GM12891 (cell line): ENCODE results near the gene KIF2B. TPM values are rescaled to one million over a fixed set of nuclear protein-coding genes. Genes with fewer than 3 reads are reported as not detected.
A peak's percentile ranks its signal among the peaks of the same experiment; 100 is the strongest.

Source experiments
- DNase-seq: peaks from one replicate; pipeline ENCODE4 v3.0.0; 2011; ENCODE audit warnings: low spot score; ENCODE audit not compliant: insufficient read length
- FAIRE-seq: peaks from 2 replicates; lab custom pipeline; 2011; peaks lifted over from hg19 to GRCh38; lab: Jason Lieb, UNC
- PAX5 ChIP-seq: IDR thresholded peaks from 2 replicates; pipeline ENCODE4 v1.6.1; 2011; ENCODE audit warnings: low read length, moderate library complexity, mild to moderate bottlenecking; ENCODE audit not compliant: insufficient read depth, severe bottlenecking
- POLR2A ChIP-seq: IDR thresholded peaks from 2 replicates; pipeline ENCODE4 v1.6.1; 2011; ENCODE audit warnings: low read depth, low read length, control low read depth
- POLR2AphosphoS5 ChIP-seq: IDR thresholded peaks from 2 replicates; pipeline ENCODE4 v1.6.1; 2011; ENCODE audit warnings: low read depth, low read length, control low read depth
- POU2F2 ChIP-seq: IDR thresholded peaks from 2 replicates; pipeline ENCODE4 v1.6.1; 2011; ENCODE audit warnings: low read depth, mild to moderate bottlenecking, control low read depth, low read length, moderate library complexity
- SPI1 ChIP-seq: IDR thresholded peaks from 2 replicates; pipeline ENCODE4 v1.6.1; 2011; ENCODE audit warnings: low read depth, low read length, control low read depth
- TAF1 ChIP-seq: IDR thresholded peaks from 2 replicates; pipeline ENCODE4 v1.6.1; 2011; ENCODE audit warnings: low read depth, low read length, control low read depth
- polyA plus RNA-seq: library from polyadenylated mRNA; unstranded; fragments of >200 nt; gene quantifications from one replicate; pipeline ENCODE4 v1.2.1, GENCODE V29; 2012; ENCODE audit warnings: low read depth, missing spikeins, inconsistent platforms; ENCODE audit not compliant: missing spikeins

KIF2B gene
- polyA plus RNA-seq = not detected

- DNase-seq (no peak), FAIRE-seq (no peak)
- TF ChIP-seq POLR2AphosphoS5 (no peak), SPI1 (no peak)
These were observed at the start of gene KIF2B for GRCh38 chr17:53822764-53823163. Gene KIF2B (plus strand): TSS chr17:53822927. CDS start chr17:53823034, 107 bp downstream.

GRCh38 chr17:53780320-53780719, 42.4 kb upstream of the KIF2B start:
- no peak for DNase-seq
- TF ChIP-seq POU2F2 = no peak
- TF ChIP-seq PAX5 = no peak
- no peak for TF ChIP-seq POLR2AphosphoS5
- TF ChIP-seq TAF1 = no peak
- TF ChIP-seq SPI1 = no peak
- no peak for TF ChIP-seq POLR2A
- no peak for FAIRE-seq

DNA sequence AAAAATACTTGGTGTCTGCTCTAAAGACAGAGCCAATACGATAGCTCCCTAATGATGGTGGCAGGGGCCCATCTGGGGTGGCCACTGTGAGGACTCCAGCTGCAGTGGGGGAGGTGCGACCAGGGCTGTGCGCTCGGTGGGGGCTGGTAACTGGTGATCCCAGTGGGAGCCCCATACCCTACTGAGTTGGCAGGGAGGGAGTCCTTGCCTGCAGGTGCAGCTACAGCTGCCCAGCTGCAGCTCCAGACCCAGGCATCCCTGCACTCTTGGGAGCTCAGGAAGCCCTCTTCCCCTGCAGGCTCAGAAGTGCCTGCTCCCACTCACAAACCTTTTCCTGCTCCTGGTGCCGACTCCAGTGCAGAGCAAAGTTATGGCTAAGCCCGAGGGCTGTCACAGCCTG, 31.2 kb upstream of the KIF2B start:
- FAIRE-seq = no peak
- no peak for TF ChIP-seq SPI1
- TF ChIP-seq POLR2AphosphoS5 = no peak
- TF ChIP-seq PAX5 = no peak
- TF ChIP-seq TAF1 = no peak
- TF ChIP-seq POLR2A = no peak
- TF ChIP-seq POU2F2 = no peak
- no peak for DNase-seq

GRCh38 chr17:53792451-53792850, 30.3 kb upstream of the KIF2B start:
- no peak for DNase-seq
- FAIRE-seq = no peak
- TF ChIP-seq TAF1 = no peak
- no peak for TF ChIP-seq POLR2A
- TF ChIP-seq SPI1 = no peak
- TF ChIP-seq POLR2AphosphoS5 = no peak
- no peak for TF ChIP-seq POU2F2

DNA sequence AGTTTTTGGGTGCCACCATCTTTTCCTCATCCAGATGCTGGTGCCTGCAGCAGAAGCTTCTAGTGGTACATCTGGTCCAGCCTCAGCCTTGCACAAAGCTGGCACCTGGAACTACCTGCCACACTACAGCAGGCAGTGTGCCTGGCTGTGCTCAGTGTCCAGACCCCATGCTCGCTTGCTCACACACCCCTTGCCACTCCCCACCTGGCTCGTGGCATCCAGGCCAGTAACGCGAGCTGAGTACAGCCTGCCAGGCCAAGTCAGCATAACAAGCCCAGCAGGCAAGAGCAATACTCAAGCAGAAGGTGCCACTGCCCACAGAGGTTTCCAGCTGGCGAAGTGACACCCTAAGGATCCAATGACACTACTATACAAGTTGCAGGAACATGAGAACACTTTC, 29.7 kb upstream of the KIF2B start:
- TF ChIP-seq TAF1 = no peak
- DNase-seq = no peak
- no peak for FAIRE-seq

DNA sequence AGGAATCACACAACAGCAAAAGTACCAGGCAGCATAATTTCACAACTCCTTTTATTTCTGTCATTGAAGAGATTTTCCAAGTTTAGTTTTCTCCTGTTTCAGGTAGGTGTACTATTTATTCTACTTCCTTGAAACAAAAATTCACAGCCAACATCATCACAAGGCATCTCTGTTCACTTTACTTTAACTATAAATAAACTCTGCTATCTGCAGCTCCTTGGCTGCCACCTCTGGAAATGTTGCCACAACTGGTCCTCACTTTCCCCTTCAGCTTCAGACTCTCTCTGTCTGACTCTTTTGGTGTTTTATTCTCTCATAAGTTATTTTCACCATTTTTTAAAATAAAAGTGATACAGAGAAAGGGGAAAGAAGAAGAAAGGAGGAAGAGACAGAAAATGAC, 27.9 kb upstream of the KIF2B start:
- FAIRE-seq = no peak
- no peak for DNase-seq
- TF ChIP-seq SPI1 = no peak
- no peak for TF ChIP-seq POLR2AphosphoS5
- TF ChIP-seq TAF1 = no peak
- TF ChIP-seq PAX5 = no peak
- no peak for TF ChIP-seq POLR2A

DNA sequence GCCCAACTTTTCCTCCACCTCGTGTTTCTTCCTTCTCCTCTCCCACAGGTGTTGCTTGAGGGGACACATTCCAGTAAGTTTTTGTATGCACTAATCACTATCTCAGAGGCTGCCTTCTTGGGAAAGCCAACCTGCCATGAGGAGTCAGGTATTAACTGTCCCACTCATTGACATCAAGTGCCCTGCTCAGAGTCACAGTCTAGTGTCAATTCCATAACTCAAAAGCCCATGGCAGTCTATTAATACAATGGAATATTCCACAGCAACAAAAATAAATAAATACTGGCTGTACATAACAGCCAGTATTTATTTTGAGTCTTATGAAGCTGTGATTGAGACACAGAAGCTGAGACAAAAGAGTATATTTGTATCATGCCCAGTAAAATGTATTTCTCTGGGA, 26.1 kb upstream of the KIF2B start:
- DNase-seq (no peak), FAIRE-seq (no peak)
- no peak for TF ChIP-seq POLR2AphosphoS5
- TF ChIP-seq SPI1 = no peak
- TF ChIP-seq POLR2A = no peak
- TF ChIP-seq PAX5 = no peak
- no peak for TF ChIP-seq POU2F2
- no peak for TF ChIP-seq TAF1

DNA sequence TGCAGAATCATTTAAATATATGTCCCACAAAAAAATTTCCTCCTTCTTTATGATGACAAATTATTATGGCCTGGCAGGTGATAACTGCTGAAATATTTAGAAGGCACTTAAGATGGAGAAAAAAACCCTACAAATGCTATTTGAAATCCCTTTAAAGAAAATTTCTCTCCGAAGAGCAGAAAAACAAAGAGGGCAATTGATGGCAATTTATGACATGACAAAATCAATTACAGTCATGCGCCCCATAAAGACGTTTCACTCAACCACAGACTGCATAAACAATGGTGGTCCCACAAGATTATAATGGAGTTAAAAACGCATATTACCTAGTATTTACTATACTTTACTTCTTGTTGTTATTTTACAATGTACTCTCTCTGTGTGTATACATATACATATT, 25.2 kb upstream of the KIF2B start:
- FAIRE-seq = no peak
- DNase-seq = no peak
- no peak for TF ChIP-seq PAX5
- TF ChIP-seq POLR2A = no peak
- no peak for TF ChIP-seq POU2F2
- no peak for TF ChIP-seq POLR2AphosphoS5
- no peak for TF ChIP-seq TAF1
- no peak for TF ChIP-seq SPI1

DNA sequence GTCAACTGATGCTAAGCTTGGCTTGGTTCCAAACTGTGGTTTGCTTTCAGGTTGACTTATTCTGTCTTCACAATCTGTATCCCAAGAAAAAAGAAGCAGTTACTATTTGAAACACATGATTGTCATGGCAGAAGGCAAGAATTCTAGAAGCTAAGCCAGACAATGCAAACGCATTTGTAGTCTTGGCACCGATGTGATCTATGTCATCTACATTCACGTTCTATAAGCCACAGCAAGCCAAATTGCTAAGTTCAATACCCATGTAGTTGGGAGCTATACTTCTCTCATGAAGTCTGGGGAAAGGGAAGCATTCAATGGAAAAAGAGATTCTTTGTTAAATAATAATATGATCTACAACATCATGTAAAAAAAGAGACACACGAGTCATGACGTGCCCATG, 18.3 kb upstream of the KIF2B start:
- FAIRE-seq = no peak

GRCh38 chr17:53806473-53806872, 16.3 kb upstream of the KIF2B start:
- DNase-seq (no peak), FAIRE-seq (no peak)
- TF ChIP-seq POLR2AphosphoS5 (no peak), POU2F2 (no peak), TAF1 (no peak), SPI1 (no peak), POLR2A (no peak), PAX5 (no peak)

More for the DNA sequence above, 18.3 kb upstream of the KIF2B start:
- TF ChIP-seq POU2F2 (no peak), POLR2A (no peak), SPI1 (no peak), POLR2AphosphoS5 (no peak)
- DNase-seq = no peak

DNA sequence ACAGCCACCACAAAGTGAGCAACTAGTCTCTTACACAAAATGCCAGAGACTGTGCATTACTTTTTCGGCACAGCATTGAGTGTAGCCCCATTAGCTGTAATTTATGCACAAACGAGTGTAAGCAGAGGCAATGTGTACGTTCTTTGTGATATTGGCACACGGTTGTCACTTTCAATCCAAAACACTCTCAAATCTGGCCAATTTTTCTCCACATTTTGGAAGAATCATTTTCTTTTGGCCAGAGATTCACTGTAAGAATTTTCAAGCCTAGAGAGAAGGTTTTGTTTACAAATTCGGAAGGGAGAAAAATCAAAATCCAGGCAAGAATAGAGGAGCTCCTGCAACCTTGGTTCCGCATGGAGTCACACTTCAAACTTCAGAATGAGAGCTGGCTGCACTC, 15.4 kb upstream of the KIF2B start:
- FAIRE-seq (no peak), DNase-seq (no peak)
- no peak for TF ChIP-seq POLR2A
- no peak for TF ChIP-seq POU2F2

DNA sequence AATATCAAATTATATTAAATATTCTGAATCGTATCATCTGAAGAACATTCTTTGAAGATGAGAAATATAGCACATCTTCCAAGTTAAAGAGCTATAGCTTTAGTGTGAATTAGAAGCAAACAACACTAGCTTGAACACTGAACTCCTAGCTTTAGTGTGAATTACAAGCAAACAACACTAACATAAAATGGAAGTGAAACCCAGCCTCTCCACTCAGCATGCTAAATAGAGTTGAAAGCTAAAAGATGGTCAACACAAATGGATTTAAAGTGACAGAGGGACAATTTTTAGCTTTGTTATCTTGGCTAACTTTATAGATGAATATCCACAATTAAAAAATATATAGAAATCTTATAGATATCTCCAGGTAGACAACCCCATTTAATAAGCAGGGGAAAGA, 4.5 kb upstream of the KIF2B start:
- FAIRE-seq (no peak), DNase-seq (no peak)
- TF ChIP-seq POU2F2 = no peak
- TF ChIP-seq SPI1 = 0 out of 2 replicates have a peak, but pooled peaks have one; percentile 1

DNA sequence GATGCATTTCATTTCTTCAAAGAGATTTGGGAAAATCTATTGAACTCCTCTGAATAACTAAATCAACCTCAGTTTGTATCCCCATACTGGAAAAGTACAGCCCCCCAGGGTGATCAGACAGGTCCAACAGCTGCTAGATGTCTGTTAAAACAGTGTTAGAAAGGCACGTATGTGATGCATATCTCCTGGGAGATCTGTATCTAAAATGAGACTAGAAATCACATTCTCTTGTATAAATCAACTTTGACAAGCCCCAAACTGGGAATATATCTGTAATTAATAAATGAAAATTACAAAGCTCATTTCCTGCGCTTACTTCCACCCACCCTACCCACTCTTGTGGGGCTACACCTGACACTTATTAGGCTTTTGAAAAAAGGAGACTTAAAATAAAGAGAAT, 3.8 kb upstream of the KIF2B start:
- DNase-seq = no peak
- no peak for FAIRE-seq
- TF ChIP-seq PAX5 = no peak
- TF ChIP-seq POU2F2 = no peak
- no peak for TF ChIP-seq SPI1
- TF ChIP-seq POLR2A = no peak
- no peak for TF ChIP-seq POLR2AphosphoS5
- TF ChIP-seq TAF1 = no peak
